K562 (cell line): Measurements from ENCODE around the gene LTBP1. TPM values are rescaled to one million over a fixed set of nuclear protein-coding genes. Genes with fewer than 3 reads are reported as not detected.

Experiments
- CBX8 ChIP-seq: fragments of 200-600 bp; sonication (generic); IDR thresholded peaks from 2 replicates; pipeline ENCODE4 v1.6.1; 2012; ENCODE audit warnings: borderline replicate concordance, mixed run types, low read depth, mild to moderate bottlenecking, moderate library complexity, mixed read lengths, low read length, control low read depth, inconsistent platforms; ENCODE audit not compliant: poor library complexity, severe bottlenecking; ENCODE audit errors: extremely low read depth
- EP300 ChIP-seq: IDR thresholded peaks from 2 replicates; pipeline ENCODE4 v1.6.1; 2012; ENCODE audit warnings: low read length, improper control_type of control experiment
- FOSL1 ChIP-seq: fragments of 200-800 bp; sonication (Bioruptor generic); conservative IDR thresholded peaks from 2 replicates; pipeline ENCODE4 v1.6.1; 2016; ENCODE audit warnings: missing genetic modification characterization, missing compliant biosample characterization
- FOXA1 ChIP-seq: fragments of 450-650 bp; IDR thresholded peaks from 2 replicates; pipeline ENCODE4 v1.6.1; 2016; ENCODE audit warnings: mild to moderate bottlenecking, borderline replicate concordance
- FOXM1 ChIP-seq, 2 experiments: fragments of 450-650 bp in 1 of 2; sonication (generic) in 1 of 2; formaldehyde crosslinking in 1 of 2; IDR thresholded peaks; 2 replicates each; pipeline versions ENCODE4 v1.6.1 to v1.9.0; 2017 to 2022; ENCODE audit warnings: low read depth in 2 of 2, mild to moderate bottlenecking in 2 of 2, missing genetic modification reagents in 1 of 2, moderate library complexity in 1 of 2
- LEF1 ChIP-seq: fragments of 450-650 bp; IDR thresholded peaks from 2 replicates; pipeline ENCODE4 v1.6.1; 2016; ENCODE audit warnings: mild to moderate bottlenecking
- MEIS2 ChIP-seq: fragments of 450-650 bp; IDR thresholded peaks from 2 replicates; pipeline ENCODE4 v1.6.1; 2014; ENCODE audit warnings: mild to moderate bottlenecking; ENCODE audit not compliant: partially characterized antibody
- PBX2 ChIP-seq, 2 experiments: IDR thresholded peaks in 1 of 2; conservative IDR thresholded peaks in 1 of 2; 2 replicates each; pipeline ENCODE4 v1.6.1; 2016; ENCODE audit warnings: low read depth in 2 of 2, mild to moderate bottlenecking in 1 of 2, missing compliant biosample characterization in 1 of 2, missing genetic modification characterization in 1 of 2, moderate library complexity in 1 of 2
- PHB ChIP-seq: fragments of 250-450 bp; sonication (Bioruptor Pico); IDR thresholded peaks from 2 replicates; pipeline ENCODE4 v1.5.0; 2021
- PML ChIP-seq: IDR thresholded peaks from 2 replicates; pipeline ENCODE4 v1.6.1; 2012; ENCODE audit warnings: low read length, inconsistent platforms
- REST ChIP-seq, 2 experiments: fragments of 450-650 bp; formaldehyde crosslinking in 1 of 2; IDR thresholded peaks; 2 replicates each; pipeline versions ENCODE4 v1.4.0 to v1.6.1; 2014 to 2020; ENCODE audit warnings: mild to moderate bottlenecking in 2 of 2, borderline replicate concordance in 1 of 2, low read depth in 1 of 2
- SP1 ChIP-seq: sonication (generic); formaldehyde crosslinking; IDR thresholded peaks from 2 replicates; pipeline ENCODE4 v1.8.1; 2022; ENCODE audit warnings: mild to moderate bottlenecking, missing genetic modification reagents
- TCF3 ChIP-seq: sonication (generic); formaldehyde crosslinking; IDR thresholded peaks from 2 replicates; pipeline ENCODE4 v1.4.0; 2020; ENCODE audit warnings: mild to moderate bottlenecking, missing genetic modification reagents
- ZBTB7A ChIP-seq: IDR thresholded peaks from 2 replicates; pipeline ENCODE4 v1.6.1; 2011; ENCODE audit warnings: low read depth, mild to moderate bottlenecking, low read length, moderate library complexity, borderline replicate concordance; ENCODE audit not compliant: control insufficient read depth
- polyA plus RNA-seq, 8 experiments: library from polyadenylated mRNA; depleted of rRNA in 4 of 8; stranded (reverse) in 5 of 8; unstranded in 3 of 8; fragments of >200 nt; fragmentation: Nextera tagmentation in 2 of 8; fragmentation: Illumina TruSeq in 1 of 8; extraction: Ambion mirVana in 2 of 8; extraction: Trizol in 1 of 8; gene quantifications; 2 replicates each; pipeline versions ENCODE4 v1.2.1 to v1.2.3, GENCODE V29; 2011 to 2014; ENCODE audit warnings: inconsistent platforms in 1 of 8, missing spikeins in 1 of 8
- total RNA-seq, 7 experiments: library from RNA; depleted of rRNA in 6 of 7; stranded (reverse); fragments of >200 nt in 6 of 7; fragmentation: Illumina TruSeq in 2 of 7; extraction: Trizol in 2 of 7; gene quantifications; 2 replicates each; pipeline versions ENCODE4 v1.2.1 to v1.2.3, GENCODE V29; 2011 to 2021; ENCODE audit warnings: low replicate concordance in 1 of 7
- TF ChIP-seq, protein P1 (sequence below), 2 experiments: fragments of 450-650 bp; IDR thresholded peaks; 2 replicates each; pipeline ENCODE4 v1.6.1; 2016

LTBP1 gene
- total and polyA plus RNA-seq, 9 of the 15 experiments (the other 6 are each of a cell fraction or from before 2014, with no cell fraction given): 3.6 to 16.4 (median 8.5) TPM

DNA sequence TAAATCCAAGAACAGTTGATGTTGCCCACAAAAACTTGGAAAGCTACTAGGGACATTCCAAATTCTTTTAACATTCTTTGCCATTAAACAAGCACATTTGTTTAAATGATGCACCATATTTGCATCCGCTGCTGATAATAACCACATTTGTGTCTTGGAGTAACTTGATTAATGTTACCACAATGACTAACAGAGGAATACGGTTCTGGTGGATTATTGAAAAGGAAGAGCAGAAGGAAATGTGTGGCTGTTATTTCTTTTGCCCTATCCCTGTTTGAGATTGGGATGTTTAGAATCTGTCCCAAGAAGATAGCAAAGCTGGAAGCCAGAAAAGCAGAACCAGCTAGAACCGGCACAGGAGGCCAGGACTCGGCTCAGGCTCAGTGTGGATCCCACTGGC lies 490.5 kb downstream of the LTBP1 start (continued):
- TF ChIP-seq REST (IDR thresholded peaks at IDR 0.05; ENCODE audit: borderline replicate concordance): peak; percentile 93
- no peak for TF ChIP-seq REST (CRISPR knock-in tag; IDR thresholded peaks at IDR 0.05; ENCODE audit: low read depth)
- peak; percentile 84 for TF ChIP-seq FOSL1 (tag)
- TF ChIP-seq PML: peak; percentile 61; the same call in 1 of the 2 replicates
- peak; percentile 22; the same call in 1 of the 2 replicates for TF ChIP-seq EP300
- no peak for TF ChIP-seq ZBTB7A
- TF ChIP-seq MEIS2: peak; percentile 87
- TF ChIP-seq, protein P1, sequence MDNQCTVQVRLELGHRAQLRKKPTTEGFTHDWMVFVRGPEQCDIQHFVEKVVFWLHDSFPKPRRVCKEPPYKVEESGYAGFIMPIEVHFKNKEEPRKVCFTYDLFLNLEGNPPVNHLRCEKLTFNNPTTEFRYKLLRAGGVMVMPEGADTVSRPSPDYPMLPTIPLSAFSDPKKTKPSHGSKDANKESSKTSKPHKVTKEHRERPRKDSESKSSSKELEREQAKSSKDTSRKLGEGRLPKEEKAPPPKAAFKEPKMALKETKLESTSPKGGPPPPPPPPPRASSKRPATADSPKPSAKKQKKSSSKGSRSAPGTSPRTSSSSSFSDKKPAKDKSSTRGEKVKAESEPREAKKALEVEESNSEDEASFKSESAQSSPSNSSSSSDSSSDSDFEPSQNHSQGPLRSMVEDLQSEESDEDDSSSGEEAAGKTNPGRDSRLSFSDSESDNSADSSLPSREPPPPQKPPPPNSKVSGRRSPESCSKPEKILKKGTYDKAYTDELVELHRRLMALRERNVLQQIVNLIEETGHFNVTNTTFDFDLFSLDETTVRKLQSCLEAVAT (IDR thresholded peaks at IDR 0.05): 0 out of 4 replicates have a peak, but pooled peaks of 1 of the 2 experiments have one; percentile 28
- TF ChIP-seq SP1 (CRISPR knock-in tag): no peak
- TF ChIP-seq FOXA1: no peak
- peak; percentile 31; the same call in 1 of the 2 replicates for TF ChIP-seq LEF1
- TF ChIP-seq PBX2 (CRISPR knock-in tag; IDR thresholded peaks at IDR 0.05; ENCODE audit: low read depth): no peak
- 0 out of 2 replicates have a peak, but pooled peaks have one; percentile 38 for TF ChIP-seq PBX2 (tag; conservative IDR thresholded peaks at IDR 0.05; ENCODE audit: low read depth)
- TF ChIP-seq PHB (CRISPR knock-in tag): no peak
- TF ChIP-seq FOXM1 (IDR thresholded peaks at IDR 0.05; ENCODE audit: low read depth): peak; percentile 61; the same call in 1 of the 2 replicates
- no peak for TF ChIP-seq FOXM1 (CRISPR knock-in tag; IDR thresholded peaks at IDR 0.05; ENCODE audit: low read depth)
- TF ChIP-seq CBX8: no peak
- peak; percentile 89 for TF ChIP-seq TCF3 (CRISPR knock-in tag)
